K562 (cell line): ENCODE data around the gene GPR157. TPM values are rescaled to one million over a fixed set of nuclear protein-coding genes. Genes with fewer than 3 reads are reported as not detected.

Source experiments
- ATAC-seq: fragments of 200-7000 bp; cut with Tn5 transposase; 3 replicates; pipeline ENCODE4 v1.9.1; 2020; ENCODE audit warnings: moderate library complexity
- BruUV-seq: library from RNA; stranded (reverse); fragments of 400-500 nt; replicated peaks from 2 replicates; lab custom pipeline; 2021; lab: Mats Ljungman, UMichigan
- CTCF ChIA-PET: fragments of 300-600 bp; formaldehyde crosslinking; extraction: SDS; loops from one replicate; lab custom pipeline; 2021; ENCODE audit warnings: low intra/inter-chr PET ratio; lab: Yijun Ruan, JAX
- POLR2A ChIA-PET: fragments of 300-600, 350-650 bp; sonication (Branson Sonifier 250); formaldehyde crosslinking; extraction: SDS; loops from one replicate; lab custom pipeline; 2021; ENCODE audit warnings: antibody characterized with exemption, inconsistent platforms; lab: Yijun Ruan, JAX
- DNase-seq, 4 experiments: peaks; one replicate each; pipeline versions ENCODE4 v3.0.0 to v3.0.0-alpha.2; 2011 to 2018; ENCODE audit warnings: low spot score in 3 of 4, mixed read lengths in 3 of 4; ENCODE audit errors: extremely low read depth in 1 of 4
- FAIRE-seq: peaks from 2 replicates; lab custom pipeline; 2011; peaks lifted over from hg19 to GRCh38; lab: Jason Lieb, UNC
- H2AFZ ChIP-seq: 2 replicates; pipeline ENCODE4 v1.6.0; 2011; ENCODE audit warnings: low read depth, low read length, control low read depth, inconsistent platforms
- H3K27ac ChIP-seq: fragments of 200-600 bp; 3 replicates; pipeline ENCODE4 v1.8.0; 2011; ENCODE audit warnings: low read depth, mild to moderate bottlenecking, control low read depth, inconsistent platforms, low read length, moderate library complexity, mixed read lengths; ENCODE audit errors: extremely low read depth
- H3K27me3 ChIP-seq, 2 experiments: fragments of 300-600 bp in 1 of 2; 2 replicates in 1 of 2; 3 replicates in 1 of 2; pipeline versions ENCODE4 v1.6.0 to v1.8.0; 2011; ENCODE audit warnings: inconsistent platforms in 2 of 2, low read length in 2 of 2, mild to moderate bottlenecking in 1 of 2, mixed read lengths in 1 of 2, moderate library complexity in 1 of 2; ENCODE audit not compliant: control insufficient read depth in 2 of 2, insufficient read depth in 2 of 2
- H3K36me3 ChIP-seq: fragments of 300-600 bp; 3 replicates; pipeline ENCODE4 v1.8.0; 2011; ENCODE audit warnings: mild to moderate bottlenecking, low read length, inconsistent platforms; ENCODE audit not compliant: control insufficient read depth, insufficient read depth
- H3K4me1 ChIP-seq, 2 experiments: fragments of 200-600 bp in 1 of 2; replicated peaks in 1 of 2; 2 replicates in 1 of 2; 3 replicates in 1 of 2; pipeline versions ENCODE4 v1.5.1 to v1.8.0; 2011; ENCODE audit warnings: inconsistent platforms in 2 of 2, low read length in 2 of 2, mild to moderate bottlenecking in 1 of 2, mixed read lengths in 1 of 2, moderate library complexity in 1 of 2; ENCODE audit not compliant: control insufficient read depth in 2 of 2, insufficient read depth in 2 of 2
- H3K4me2 ChIP-seq: 2 replicates; pipeline ENCODE4 v1.6.1; 2011; ENCODE audit warnings: low read length, control low read depth, inconsistent platforms, mixed read lengths; ENCODE audit not compliant: insufficient read depth
- H3K4me3 ChIP-seq: fragments of 200-600 bp; sonication (generic), shearing (Covaris generic); 2 replicates; pipeline ENCODE4 v1.5.1; 2016; ENCODE audit warnings: control low read depth, inconsistent platforms
- H3K79me2 ChIP-seq: fragments of 200-600 bp; 3 replicates; pipeline ENCODE4 v1.8.0; 2011; ENCODE audit warnings: low read length, inconsistent platforms; ENCODE audit not compliant: control insufficient read depth, insufficient read depth
- H3K9ac ChIP-seq, 2 experiments: 2 replicates each; pipeline versions ENCODE4 v1.6.0 to v1.6.1; 2011; ENCODE audit warnings: low read depth in 2 of 2, low read length in 2 of 2, control low read depth in 1 of 2, inconsistent platforms in 1 of 2, mild to moderate bottlenecking in 1 of 2, mixed read lengths in 1 of 2; ENCODE audit not compliant: insufficient read depth in 1 of 2
- H3K9me1 ChIP-seq: one replicate; pipeline ENCODE4 v1.6.0; 2011; ENCODE audit warnings: inconsistent platforms, mild to moderate bottlenecking, low read length, moderate library complexity; ENCODE audit not compliant: control insufficient read depth, insufficient read depth
- H3K9me3 ChIP-seq: replicated peaks from 2 replicates; pipeline ENCODE4 v1.5.1; 2011; ENCODE audit warnings: low read depth, low read length, inconsistent platforms; ENCODE audit not compliant: control insufficient read depth, insufficient read depth
- H4K20me1 ChIP-seq: replicated peaks from 2 replicates; pipeline ENCODE4 v1.6.1; 2011; ENCODE audit warnings: low read length, inconsistent platforms, mixed read lengths; ENCODE audit not compliant: control insufficient read depth, insufficient read depth
- FOXP4 ChIP-seq: sonication (generic); formaldehyde crosslinking; IDR thresholded peaks from 2 replicates; pipeline ENCODE4 v1.8.0; 2022; ENCODE audit warnings: mild to moderate bottlenecking, missing genetic modification reagents, borderline replicate concordance
- HNRNPLL ChIP-seq: fragments of 200-400 bp; formaldehyde crosslinking; IDR thresholded peaks from 2 replicates; pipeline ENCODE4 v1.6.1; 2017; ENCODE audit warnings: low read length, low read depth, mild to moderate bottlenecking; ENCODE audit not compliant: poor library complexity, severe bottlenecking
- TSHZ1 ChIP-seq: fragments of 250-450 bp; sonication (Bioruptor Pico); IDR thresholded peaks from 2 replicates; pipeline ENCODE4 v1.4.0; 2020; ENCODE audit warnings: mild to moderate bottlenecking, moderate library complexity
- ZNF449 ChIP-seq: fragments of 250-450 bp; sonication (Bioruptor Pico); IDR thresholded peaks from 2 replicates; pipeline ENCODE4 v1.8.0; 2022; ENCODE audit warnings: moderate library complexity, mild to moderate bottlenecking, inconsistent platforms
- WGBS: fragments of 100-300 bp; shearing (Covaris generic); methylation state at CpG from one replicate; pipeline ENCODE4 v1.1.6; 2016; ENCODE audit warnings: low coverage, mixed read lengths; ENCODE audit not compliant: insufficient coverage; ENCODE audit errors: missing lambda C conversion rate; 5-methylcytosine and 5-hydroxymethylcytosine counted together
- in situ Hi-C: fragments of 300-500 bp; cut with MboI; formaldehyde crosslinking; loops from 4 replicates; pipeline ENCODE4 v1.15.0; 2018; ENCODE audit warnings: inconsistent platforms, mixed read lengths
- intact Hi-C: fragments of 100-400 bp; cut with micrococcal nuclease; formaldehyde crosslinking; loops from 2 replicates; pipeline ENCODE4 v1.14.2; 2022
- polyA plus RNA-seq, 8 experiments: library from polyadenylated mRNA; depleted of rRNA in 4 of 8; stranded (reverse) in 5 of 8; unstranded in 3 of 8; fragments of >200 nt; fragmentation: Nextera tagmentation in 2 of 8; fragmentation: Illumina TruSeq in 1 of 8; extraction: Ambion mirVana in 2 of 8; extraction: Trizol in 1 of 8; gene quantifications; 2 replicates each; pipeline versions ENCODE4 v1.2.1 to v1.2.3, GENCODE V29; 2011 to 2014; ENCODE audit warnings: inconsistent platforms in 1 of 8, missing spikeins in 1 of 8
- total RNA-seq, 7 experiments: library from RNA; depleted of rRNA in 6 of 7; stranded (reverse); fragments of >200 nt in 6 of 7; fragmentation: Illumina TruSeq in 2 of 7; extraction: Trizol in 2 of 7; gene quantifications; 2 replicates each; pipeline versions ENCODE4 v1.2.1 to v1.2.3, GENCODE V29; 2011 to 2021; ENCODE audit warnings: low replicate concordance in 1 of 7

The GPR157 gene
- total and polyA plus RNA-seq, 9 of the 15 experiments (the other 6 are each of a cell fraction or from before 2014, with no cell fraction given), result 0.01 to 0.18 (median 0.04) TPM; not detected in 4

GRCh38 chr1:9107136-9107535 is 21.8 kb downstream of the GPR157 start:
- H4K20me1 ChIP-seq, result peaks cover 29% of the 10 kb centered on the region
- intact Hi-C loops, result no loop called here
- no peaks in the 10 kb centered on the region for H3K36me3 ChIP-seq
- WGBS, result 0% methylated on average over 4 of the region's 4 CpGs
- POLR2A ChIA-PET, result interaction anchor here (0.6 to 1.1 kb wide), 3 partner anchors 12 to 103 kb away, joined by 3 to 4 read pairs (median 4); no protein-coding TSS in a partner anchor
- TF ChIP-seq FOXP4 (CRISPR knock-in tag) (no peak), HNRNPLL (no peak), TSHZ1 (no peak), ZNF449 (CRISPR knock-in tag) (no peak)
- DNase-seq (no peak), ATAC-seq (no peak), FAIRE-seq (no peak)
- H3K9me1 ChIP-seq, result no peaks in the 10 kb centered on the region
- no peak overlapping the region for H3K9ac ChIP-seq
- no TSS peak for BruUV-seq
- H3K4me1 ChIP-seq, result peaks cover 0 to 4% of the 10 kb centered on the region in 2 experiments; a peak in 1 of 5 replicates
- no peaks in the 10 kb centered on the region for H3K79me2 ChIP-seq
- H2AFZ ChIP-seq, result no peak overlapping the region
- CTCF ChIA-PET, result no interaction called here
- peaks cover 51 to 84% of the 10 kb centered on the region in 2 experiments for H3K27me3 ChIP-seq
- H3K4me2 ChIP-seq, result no peak overlapping the region
- no peak overlapping the region for H3K27ac ChIP-seq
- in situ Hi-C loops, result loop anchor here (5.0 kb wide), 1 partner anchor 90 kb away; no protein-coding TSS in a partner anchor
- H3K9me3 ChIP-seq, result no peaks in the 10 kb centered on the region
- no peak overlapping the region for H3K4me3 ChIP-seq
